GM12891 (cell line): Measurements from ENCODE around the gene TMEM218.
"Not testable (repeated sequence)": the region's sequence is repeated elsewhere in the genome, so short reads cannot be mapped to it uniquely, and the experiment has no call there.

ENCODE experiments used
- POLR2A ChIP-seq: IDR thresholded peaks from 2 replicates; pipeline ENCODE4 v1.6.1; 2011; ENCODE audit warnings: low read depth, low read length, control low read depth
- POU2F2 ChIP-seq: IDR thresholded peaks from 2 replicates; pipeline ENCODE4 v1.6.1; 2011; ENCODE audit warnings: low read depth, mild to moderate bottlenecking, control low read depth, low read length, moderate library complexity
- TAF1 ChIP-seq: IDR thresholded peaks from 2 replicates; pipeline ENCODE4 v1.6.1; 2011; ENCODE audit warnings: low read depth, low read length, control low read depth

DNA sequence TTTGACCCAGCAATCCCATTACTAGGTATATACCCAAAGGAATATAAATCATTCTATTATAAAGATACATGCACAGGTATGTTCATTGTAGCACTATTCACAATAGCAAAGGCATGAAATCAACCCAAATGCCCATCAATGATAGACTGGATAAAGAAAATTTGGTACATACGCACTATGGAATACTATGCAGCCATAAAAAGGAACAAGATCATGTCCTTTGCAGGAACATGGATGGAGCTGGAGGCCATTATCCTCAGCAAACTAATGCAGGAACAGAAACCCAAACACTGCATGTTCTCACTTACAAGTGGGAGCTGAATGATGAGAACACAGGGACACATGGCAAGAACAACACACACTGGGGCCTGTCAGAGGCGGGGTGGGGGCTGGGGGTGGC is 55.3 kb downstream of the TMEM218 start:
- not testable (repeated sequence) for TF ChIP-seq POLR2A, POU2F2, TAF1
